K562 (cell line): ENCODE data around the gene TSPAN1.

Experiments used
- CGGBP1 ChIP-seq: fragments of 250-450 bp; sonication (Bioruptor Pico); IDR thresholded peaks from 2 replicates; pipeline ENCODE4 v1.9.0; 2021; ENCODE audit warnings: mild to moderate bottlenecking
- MED1 ChIP-seq: sonication (generic); formaldehyde crosslinking; IDR thresholded peaks from 2 replicates; pipeline ENCODE4 v1.8.1; 2023; ENCODE audit warnings: missing genetic modification reagents, borderline replicate concordance
- MYC ChIP-seq, 2 experiments: fragments of 250-450 bp in 1 of 2; sonication (Bioruptor Pico) in 1 of 2; IDR thresholded peaks; 2 replicates each; pipeline versions ENCODE4 v1.5.1 to v1.6.1; 2012 to 2021; ENCODE audit warnings: low read depth in 2 of 2, borderline replicate concordance in 1 of 2, improper control_type of control experiment in 1 of 2, low read length in 1 of 2, mild to moderate bottlenecking in 1 of 2, moderate library complexity in 1 of 2
- POLR2A ChIP-seq: fragments of 450-650 bp; conservative IDR thresholded peaks from 2 replicates; pipeline ENCODE4 v1.6.1; 2016
- RFX5 ChIP-seq: IDR thresholded peaks from 2 replicates; pipeline ENCODE4 v1.6.1; 2011; ENCODE audit warnings: low read depth, mild to moderate bottlenecking, improper control_type of control experiment, low read length
- RNF2 ChIP-seq: sonication (generic); IDR thresholded peaks from 2 replicates; pipeline ENCODE4 v1.6.1; 2016
- TAL1 ChIP-seq: fragments of 450-650 bp; IDR thresholded peaks from 2 replicates; pipeline ENCODE4 v1.6.1; 2016; ENCODE audit warnings: mild to moderate bottlenecking
- TF ChIP-seq, protein P1 (sequence below), 3 experiments: IDR thresholded peaks in 2 of 3; conservative IDR thresholded peaks in 1 of 3; 2 replicates each; pipeline ENCODE4 v1.5.1; 2011 to 2012; ENCODE audit warnings: low read length in 3 of 3, mild to moderate bottlenecking in 3 of 3, control low read depth in 2 of 3, improper control_type of control experiment in 1 of 3, inconsistent platforms in 1 of 3, low read depth in 1 of 3, mixed read lengths in 1 of 3, moderate library complexity in 1 of 3; ENCODE audit not compliant: insufficient read depth in 2 of 3

GRCh38 chr1:46220808-46221207 lies 45.9 kb downstream of the TSPAN1 start:
- no peak for TF ChIP-seq CGGBP1 (CRISPR knock-in tag)
- no peak for TF ChIP-seq RFX5
- TF ChIP-seq POLR2A: no peak
- TF ChIP-seq, protein P1, sequence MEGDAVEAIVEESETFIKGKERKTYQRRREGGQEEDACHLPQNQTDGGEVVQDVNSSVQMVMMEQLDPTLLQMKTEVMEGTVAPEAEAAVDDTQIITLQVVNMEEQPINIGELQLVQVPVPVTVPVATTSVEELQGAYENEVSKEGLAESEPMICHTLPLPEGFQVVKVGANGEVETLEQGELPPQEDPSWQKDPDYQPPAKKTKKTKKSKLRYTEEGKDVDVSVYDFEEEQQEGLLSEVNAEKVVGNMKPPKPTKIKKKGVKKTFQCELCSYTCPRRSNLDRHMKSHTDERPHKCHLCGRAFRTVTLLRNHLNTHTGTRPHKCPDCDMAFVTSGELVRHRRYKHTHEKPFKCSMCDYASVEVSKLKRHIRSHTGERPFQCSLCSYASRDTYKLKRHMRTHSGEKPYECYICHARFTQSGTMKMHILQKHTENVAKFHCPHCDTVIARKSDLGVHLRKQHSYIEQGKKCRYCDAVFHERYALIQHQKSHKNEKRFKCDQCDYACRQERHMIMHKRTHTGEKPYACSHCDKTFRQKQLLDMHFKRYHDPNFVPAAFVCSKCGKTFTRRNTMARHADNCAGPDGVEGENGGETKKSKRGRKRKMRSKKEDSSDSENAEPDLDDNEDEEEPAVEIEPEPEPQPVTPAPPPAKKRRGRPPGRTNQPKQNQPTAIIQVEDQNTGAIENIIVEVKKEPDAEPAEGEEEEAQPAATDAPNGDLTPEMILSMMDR (IDR thresholded peaks at IDR 0.05 in 2 of 3, conservative IDR thresholded peaks at IDR 0.05 in 1 of 3; ENCODE audit: insufficient read depth in 2 of 3, low read depth in 1 of 3, low read length in 3 of 3): no peak
- no peak for TF ChIP-seq MED1 (CRISPR knock-in tag)
- no peak for TF ChIP-seq RNF2
- no peak for TF ChIP-seq TAL1
- no peak for TF ChIP-seq MYC (IDR thresholded peaks at IDR 0.05; ENCODE audit: low read depth, low read length)
- TF ChIP-seq MYC (CRISPR knock-in tag; IDR thresholded peaks at IDR 0.05; ENCODE audit: borderline replicate concordance, low read depth): no peak
